Prostate gland (tissue), 2 donors: ENCODE results near the gene ITIH6.

Experiments used
- POLR2A ChIP-seq: fragments of 450-650 bp; IDR thresholded peaks from one replicate; pipeline ENCODE4 v1.6.1; 2016; ENCODE audit warnings: antibody characterized with exemption, mild to moderate bottlenecking
- POLR2AphosphoS5 ChIP-seq: sonication (generic); formaldehyde crosslinking; IDR thresholded peaks from one replicate; pipeline ENCODE4 v1.6.1; 2017; ENCODE audit warnings: antibody characterized with exemption
- TF ChIP-seq, protein P1 (sequence below), 4 experiments: fragments of 200-600 bp in 2 of 4; fragments of 450-650 bp in 2 of 4; sonication (generic) in 2 of 4; IDR thresholded peaks; 1 replicate in 3 of 4; 2 replicates in 1 of 4; pipeline ENCODE4 v1.5.1; 2016 to 2019; ENCODE audit warnings: antibody characterized with exemption in 4 of 4, mild to moderate bottlenecking in 2 of 4, moderate library complexity in 2 of 4

DNA sequence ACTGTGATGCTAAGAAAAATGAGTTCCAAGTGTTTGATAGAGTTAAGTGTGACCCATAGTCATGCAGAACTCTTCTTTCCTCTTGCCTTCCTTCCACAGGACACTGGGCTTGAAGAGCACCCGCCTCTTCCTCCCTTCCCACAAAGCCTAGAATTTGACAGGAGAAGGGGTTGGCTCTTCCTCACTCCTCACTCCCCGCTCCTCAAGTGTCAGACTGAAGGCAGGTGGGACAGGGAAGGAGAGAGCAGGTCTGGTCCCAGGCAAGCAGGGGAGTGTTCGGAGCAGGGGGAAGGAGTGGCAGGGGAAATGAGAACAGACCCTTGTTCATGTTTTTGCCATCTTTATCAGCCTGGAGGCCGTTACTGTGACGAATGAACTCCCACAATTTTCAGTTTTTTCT, 20.2 kb upstream of the ITIH6 start:
- TF ChIP-seq POLR2A = no peak
- TF ChIP-seq POLR2AphosphoS5 = no peak
- TF ChIP-seq, protein P1, sequence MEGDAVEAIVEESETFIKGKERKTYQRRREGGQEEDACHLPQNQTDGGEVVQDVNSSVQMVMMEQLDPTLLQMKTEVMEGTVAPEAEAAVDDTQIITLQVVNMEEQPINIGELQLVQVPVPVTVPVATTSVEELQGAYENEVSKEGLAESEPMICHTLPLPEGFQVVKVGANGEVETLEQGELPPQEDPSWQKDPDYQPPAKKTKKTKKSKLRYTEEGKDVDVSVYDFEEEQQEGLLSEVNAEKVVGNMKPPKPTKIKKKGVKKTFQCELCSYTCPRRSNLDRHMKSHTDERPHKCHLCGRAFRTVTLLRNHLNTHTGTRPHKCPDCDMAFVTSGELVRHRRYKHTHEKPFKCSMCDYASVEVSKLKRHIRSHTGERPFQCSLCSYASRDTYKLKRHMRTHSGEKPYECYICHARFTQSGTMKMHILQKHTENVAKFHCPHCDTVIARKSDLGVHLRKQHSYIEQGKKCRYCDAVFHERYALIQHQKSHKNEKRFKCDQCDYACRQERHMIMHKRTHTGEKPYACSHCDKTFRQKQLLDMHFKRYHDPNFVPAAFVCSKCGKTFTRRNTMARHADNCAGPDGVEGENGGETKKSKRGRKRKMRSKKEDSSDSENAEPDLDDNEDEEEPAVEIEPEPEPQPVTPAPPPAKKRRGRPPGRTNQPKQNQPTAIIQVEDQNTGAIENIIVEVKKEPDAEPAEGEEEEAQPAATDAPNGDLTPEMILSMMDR (IDR thresholded peaks at IDR 0.05) = no peak
